Gastrocnemius medialis (tissue), 4 donors: Measurements from ENCODE around the gene ZBTB21. TPM values are rescaled to one million over a fixed set of nuclear protein-coding genes. Genes with fewer than 3 reads are reported as not detected.

ENCODE experiments used
- ATAC-seq, 2 donors: fragments of 150-250 bp; one replicate each; pipeline ENCODE4 v1.9.1; 2016
- DNase-seq, 2 donors: peaks; one replicate each; pipeline ENCODE4 v3.0.0-alpha.2; 2019
- H3K27ac ChIP-seq, 4 donors: fragments of 200-600 bp; sonication (generic); 1 replicate in 1 of 4; 2 replicates in 3 of 4; pipeline ENCODE4 v1.5.1; 2016 to 2018; ENCODE audit warnings: mild to moderate bottlenecking in 2 of 4, moderate library complexity in 1 of 4
- H3K27me3 ChIP-seq, 3 donors: fragments of 200-600 bp; sonication (generic) in 2 of 3; 1 replicate in 1 of 3; 2 replicates in 2 of 3; pipeline versions ENCODE4 v1.5.1 to v1.6.0; 2016 to 2019; ENCODE audit warnings: mild to moderate bottlenecking in 1 of 3, moderate library complexity in 1 of 3
- H3K36me3 ChIP-seq, 2 donors: fragments of 200-600 bp; sonication (generic) in 1 of 2; one replicate each; pipeline ENCODE4 v1.5.1; 2017 to 2018
- H3K4me1 ChIP-seq, 2 donors: fragments of 200-600 bp; sonication (generic) in 1 of 2; one replicate each; pipeline ENCODE4 v1.5.1; 2016 to 2017; ENCODE audit warnings: mild to moderate bottlenecking in 2 of 2
- H3K4me3 ChIP-seq, 4 donors: fragments of 200-600 bp; sonication (generic) in 3 of 4; 1 replicate in 1 of 4; 2 replicates in 3 of 4; pipeline ENCODE4 v1.5.1; 2016 to 2019; ENCODE audit warnings: mild to moderate bottlenecking in 2 of 4
- H3K9me3 ChIP-seq, 3 donors: fragments of 200-600 bp; sonication (generic) in 2 of 3; 1 replicate in 1 of 3; 2 replicates in 2 of 3; pipeline ENCODE4 v1.5.1; 2016 to 2019
- POLR2A ChIP-seq, 2 donors: fragments of 450-650 bp; IDR thresholded peaks; one replicate each; pipeline ENCODE4 v1.6.1; 2017; ENCODE audit warnings: antibody characterized with exemption in 2 of 2, mild to moderate bottlenecking in 2 of 2, moderate library complexity in 2 of 2
- in situ Hi-C, 4 donors: fragments of 200-750 bp; cut with MboI; loops; one replicate each; pipeline versions ENCODE4 v1.15.0 to v1.8.0; 2017; ENCODE audit warnings: low sequenced_read_pairs in 4 of 4
- intact Hi-C: fragments of 100-400 bp; cut with DNase I; formaldehyde crosslinking; loops from one replicate; pipeline ENCODE4 v1.15.1; 2023; ENCODE audit warnings: low total_unique reads
- total RNA-seq, 4 donors: library from RNA; depleted of rRNA; stranded (reverse); fragments of >200 nt; gene quantifications; one replicate each; pipeline versions ENCODE4 v1.1.0 to v1.2.3, GENCODE V29; 2016
- TF ChIP-seq, protein P1 (sequence below), 5 experiments: fragments of 450-650 bp in 3 of 5; fragments of 200-600 bp in 2 of 5; sonication (generic) in 2 of 5; IDR thresholded peaks in 4 of 5; conservative IDR thresholded peaks in 1 of 5; 1 replicate in 4 of 5; 2 replicates in 1 of 5; pipeline ENCODE4 v1.5.1; 2016 to 2019; ENCODE audit warnings: antibody characterized with exemption in 5 of 5, mild to moderate bottlenecking in 3 of 5, moderate library complexity in 3 of 5

The ZBTB21 gene
- total RNA-seq, 4 donors from 2014 or later = 1.9 to 5.0 (median 4.0) TPM

DNA sequence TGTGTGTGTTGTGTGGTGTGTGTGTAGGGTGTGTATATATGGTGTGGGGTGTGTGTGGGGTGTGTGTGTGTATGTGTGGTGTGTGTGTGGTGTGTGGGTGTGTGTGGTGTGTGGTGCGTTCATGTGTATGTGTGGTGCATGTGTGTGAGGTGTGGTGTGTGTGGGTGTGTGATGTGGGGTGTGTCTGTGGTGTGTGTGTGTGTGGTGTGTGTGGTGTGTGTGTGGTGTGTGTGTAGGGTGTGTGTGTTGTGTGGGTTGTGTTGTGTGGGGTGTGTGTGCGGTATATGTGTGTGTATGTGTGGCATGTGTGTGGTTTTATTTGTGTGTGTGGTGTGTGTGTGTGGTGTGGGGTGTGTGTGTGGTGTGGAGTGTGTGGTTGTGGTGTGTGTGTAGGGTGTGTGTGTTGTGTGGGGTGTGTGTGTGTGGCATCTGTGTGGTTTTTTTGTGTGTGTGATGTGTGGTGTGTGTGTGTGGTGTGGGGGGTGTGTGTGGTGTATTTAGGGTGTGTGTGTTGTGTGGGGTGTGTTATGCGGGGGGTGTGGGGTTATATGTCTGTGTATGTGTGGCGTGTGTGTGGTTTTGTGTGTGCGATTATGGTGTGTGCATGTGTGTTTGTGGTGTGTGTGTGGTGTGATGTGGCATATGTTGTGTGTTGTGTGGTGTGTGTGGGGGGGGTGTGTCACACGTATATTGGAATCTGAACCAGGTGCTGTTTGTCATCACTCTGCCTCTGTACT is 17.1 kb upstream of the ZBTB21 start:
- DNase-seq (no peak), ATAC-seq (no peak)
- Histone ChIP-seq H3K4me1 (no peaks in the 10 kb centered on the region), H3K4me3 (no peak overlapping the region), H3K36me3 (no peaks in the 10 kb centered on the region), H3K27ac (no peak overlapping the region), H3K27me3 (peaks cover 0 to 3% (median 0%) of the 10 kb centered on the region in 3 donors), H3K9me3 (no peaks in the 10 kb centered on the region)
- TF ChIP-seq, protein P1, sequence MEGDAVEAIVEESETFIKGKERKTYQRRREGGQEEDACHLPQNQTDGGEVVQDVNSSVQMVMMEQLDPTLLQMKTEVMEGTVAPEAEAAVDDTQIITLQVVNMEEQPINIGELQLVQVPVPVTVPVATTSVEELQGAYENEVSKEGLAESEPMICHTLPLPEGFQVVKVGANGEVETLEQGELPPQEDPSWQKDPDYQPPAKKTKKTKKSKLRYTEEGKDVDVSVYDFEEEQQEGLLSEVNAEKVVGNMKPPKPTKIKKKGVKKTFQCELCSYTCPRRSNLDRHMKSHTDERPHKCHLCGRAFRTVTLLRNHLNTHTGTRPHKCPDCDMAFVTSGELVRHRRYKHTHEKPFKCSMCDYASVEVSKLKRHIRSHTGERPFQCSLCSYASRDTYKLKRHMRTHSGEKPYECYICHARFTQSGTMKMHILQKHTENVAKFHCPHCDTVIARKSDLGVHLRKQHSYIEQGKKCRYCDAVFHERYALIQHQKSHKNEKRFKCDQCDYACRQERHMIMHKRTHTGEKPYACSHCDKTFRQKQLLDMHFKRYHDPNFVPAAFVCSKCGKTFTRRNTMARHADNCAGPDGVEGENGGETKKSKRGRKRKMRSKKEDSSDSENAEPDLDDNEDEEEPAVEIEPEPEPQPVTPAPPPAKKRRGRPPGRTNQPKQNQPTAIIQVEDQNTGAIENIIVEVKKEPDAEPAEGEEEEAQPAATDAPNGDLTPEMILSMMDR (IDR thresholded peaks at IDR 0.05 in 4 of 5, conservative IDR thresholded peaks at IDR 0.05 in 1 of 5) = no peak
- no peak for TF ChIP-seq POLR2A (IDR thresholded peaks at IDR 0.05)
- intact Hi-C loops (no loop called here), in situ Hi-C loops (no loop called here)

DNA sequence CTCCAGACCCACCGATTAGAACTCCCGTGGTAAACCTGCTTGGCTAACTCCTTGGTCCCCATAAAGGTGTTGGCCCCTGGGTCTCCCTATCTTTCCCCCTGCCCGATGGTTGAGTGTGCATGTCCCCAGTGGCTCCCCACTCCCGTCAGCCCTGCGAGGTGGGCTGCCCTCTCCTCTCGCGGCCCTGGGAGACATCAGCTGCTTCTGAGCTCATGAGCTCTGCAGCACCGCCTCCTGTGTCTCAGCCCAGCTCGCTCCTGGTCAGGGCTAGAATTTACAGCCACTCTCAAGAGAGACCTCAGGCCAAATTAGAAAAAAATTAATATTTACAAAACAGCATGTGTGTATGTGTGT is 15.9 kb upstream of the ZBTB21 start:
- DNase-seq (no peak), ATAC-seq (no peak)
- no peaks in the 10 kb centered on the region for H3K4me1 ChIP-seq
- no peak for TF ChIP-seq POLR2A (IDR thresholded peaks at IDR 0.05)
- TF ChIP-seq, protein P1 (IDR thresholded peaks at IDR 0.05 in 4 of 5, conservative IDR thresholded peaks at IDR 0.05 in 1 of 5) = no peak
- in situ Hi-C loops = no loop called here
- peaks cover 0 to 5% (median 5%) of the 10 kb centered on the region in 3 donors for H3K27me3 ChIP-seq
- H3K36me3 ChIP-seq = no peaks in the 10 kb centered on the region
- H3K27ac ChIP-seq = no peak overlapping the region
- H3K9me3 ChIP-seq = no peaks in the 10 kb centered on the region
- H3K4me3 ChIP-seq = no peak overlapping the region
- intact Hi-C loops = no loop called here

DNA sequence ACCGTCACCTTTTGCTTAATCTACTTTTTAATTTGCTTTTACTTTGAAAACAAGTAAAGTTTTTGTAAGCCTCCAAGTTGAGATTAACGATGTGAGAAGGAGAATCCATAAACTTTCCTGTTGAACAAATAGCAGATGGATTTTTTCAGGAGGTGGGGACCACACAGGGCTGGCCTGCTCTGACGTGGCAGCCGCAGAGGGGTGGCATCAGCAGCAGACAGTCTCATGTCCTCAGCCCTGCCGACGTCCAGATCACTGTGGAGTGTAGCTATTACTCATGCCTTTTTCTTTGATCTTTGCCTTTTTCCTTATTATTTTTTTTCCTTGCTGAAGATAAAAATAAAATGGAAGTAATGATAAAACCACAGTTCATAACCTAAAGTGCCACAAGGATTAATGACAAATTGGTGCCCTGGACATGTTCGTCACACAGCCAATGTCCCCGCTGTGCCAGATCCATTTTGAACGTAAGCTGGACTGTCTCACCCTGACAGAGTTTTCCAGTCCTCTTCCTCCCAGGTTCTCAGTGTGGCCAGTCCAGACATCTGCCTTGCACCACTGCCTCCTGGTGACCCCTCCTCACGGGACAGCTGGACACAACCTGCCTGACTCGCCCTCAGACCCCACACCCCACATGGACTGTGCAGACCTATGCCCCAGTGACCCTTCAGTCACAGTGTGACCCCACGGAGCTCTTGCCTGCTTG is 15.4 kb upstream of the ZBTB21 start:
- no peak for TF ChIP-seq POLR2A (IDR thresholded peaks at IDR 0.05)
- TF ChIP-seq, protein P1 (IDR thresholded peaks at IDR 0.05 in 4 of 5, conservative IDR thresholded peaks at IDR 0.05 in 1 of 5) = no peak
- in situ Hi-C loops = no loop called here
- intact Hi-C loops = no loop called here
- Histone ChIP-seq H3K4me3 (no peak overlapping the region), H3K27me3 (peaks cover 0 to 10% (median 5%) of the 10 kb centered on the region in 3 donors), H3K27ac (no peak overlapping the region), H3K36me3 (no peaks in the 10 kb centered on the region), H3K9me3 (no peaks in the 10 kb centered on the region), H3K4me1 (no peaks in the 10 kb centered on the region)
- ATAC-seq (no peak), DNase-seq (no peak)

DNA sequence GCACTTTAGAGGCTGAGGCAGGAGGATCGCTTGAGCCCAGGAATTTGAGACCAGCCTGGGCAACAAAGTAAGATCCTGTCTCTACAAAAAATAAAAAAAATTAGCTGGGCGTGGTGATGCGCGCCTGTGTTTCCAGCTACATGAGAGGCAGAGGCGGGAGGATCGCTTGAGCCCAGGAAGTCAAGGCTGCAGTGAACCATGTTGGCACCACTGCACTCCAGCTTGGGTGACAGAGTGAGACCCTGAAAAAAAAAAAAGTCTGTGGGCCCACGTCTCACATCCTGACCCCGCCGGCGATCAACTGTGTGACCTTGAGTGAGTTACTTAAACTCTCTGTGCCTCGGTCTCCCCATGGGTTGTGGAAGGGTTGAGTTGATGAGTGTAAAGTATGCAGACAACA is 12.7 kb upstream of the ZBTB21 start:
- Histone ChIP-seq H3K36me3 (no peaks in the 10 kb centered on the region), H3K4me1 (no peaks in the 10 kb centered on the region), H3K9me3 (no peaks in the 10 kb centered on the region), H3K27me3 (peaks cover 0 to 11% (median 5%) of the 10 kb centered on the region in 3 donors), H3K4me3 (no peak overlapping the region), H3K27ac (no peak overlapping the region)
- ATAC-seq (no peak), DNase-seq (no peak)
- intact Hi-C loops (no loop called here), in situ Hi-C loops (loop anchor here in 1 of 4 donors (25.0 kb wide), 1 partner anchor 89 kb away; no protein-coding TSS in a partner anchor)
- TF ChIP-seq, protein P1 (IDR thresholded peaks at IDR 0.05 in 4 of 5, conservative IDR thresholded peaks at IDR 0.05 in 1 of 5) = no peak
- TF ChIP-seq POLR2A (IDR thresholded peaks at IDR 0.05) = no peak
